Ovary (tissue), 10 donors: ENCODE data around the gene TLL2. TPM values are rescaled to one million over a fixed set of nuclear protein-coding genes. Genes with fewer than 3 reads are reported as not detected.

Source experiments
- DNase-seq, 5 donors: peaks; one replicate each; pipeline ENCODE4 v3.0.0-alpha.2; 2019 to 2020
- H3K27ac ChIP-seq, 2 donors: fragments of 200-600 bp; one replicate each; pipeline versions ENCODE4 v1.5.1 to v1.8.0; 2019 to 2022
- H3K27me3 ChIP-seq: fragments of 200-600 bp; one replicate; pipeline ENCODE4 v1.8.0; 2022
- H3K36me3 ChIP-seq: fragments of 200-600 bp; sonication (generic); one replicate; pipeline ENCODE4 v1.5.1; 2019
- H3K4me1 ChIP-seq: one replicate; pipeline ENCODE4 v1.8.1; 2013; ENCODE audit warnings: mild to moderate bottlenecking, moderate library complexity; ENCODE audit not compliant: insufficient read depth
- H3K4me3 ChIP-seq: fragments of 200-600 bp; sonication (generic); one replicate; pipeline ENCODE4 v1.5.1; 2017
- H3K9me3 ChIP-seq, 2 donors: fragments of 200-600 bp in 1 of 2; sonication (generic) in 1 of 2; one replicate each; pipeline versions ENCODE4 v1.5.1 to v1.8.1; 2013 to 2019; ENCODE audit warnings: mild to moderate bottlenecking in 1 of 2, moderate library complexity in 1 of 2
- CTCF ChIP-seq, 3 donors: fragments of 450-650 bp in 2 of 3; fragments of 200-600 bp in 1 of 3; IDR thresholded peaks; one replicate each; pipeline versions ENCODE4 v1.5.1 to v1.8.0; 2016 to 2022; ENCODE audit warnings: antibody characterized with exemption in 3 of 3, mild to moderate bottlenecking in 1 of 3
- EP300 ChIP-seq: sonication (generic); formaldehyde crosslinking; IDR thresholded peaks from one replicate; pipeline ENCODE4 v1.6.1; 2017; ENCODE audit warnings: antibody characterized with exemption
- POLR2A ChIP-seq: fragments of 450-650 bp; IDR thresholded peaks from one replicate; pipeline ENCODE4 v1.6.1; 2017; ENCODE audit warnings: antibody characterized with exemption, mild to moderate bottlenecking, moderate library complexity
- WGBS, 3 donors: extraction: QIAGEN DNeasy Blood & Tissue Kit in 1 of 3; methylation state at CpG; one replicate each; pipeline versions ENCODE4 v1.1.5 to v1.1.7; 2013 to 2017; 5-methylcytosine and 5-hydroxymethylcytosine counted together
- intact Hi-C, 4 donors: fragments of 100-400 bp; cut with DNase I; formaldehyde crosslinking; loops; one replicate each; pipeline versions ENCODE4 v1.11.0 to v1.15.1; 2022 to 2023
- long read RNA-seq, 3 donors: library from polyadenylated mRNA in 2 of 3; unstranded in 2 of 3; transcript quantifications; one replicate each; pipeline ENCODE4 v2.0.0 and lab custom pipeline, GENCODE V29; 2021 to 2026
- polyA plus RNA-seq, 2 donors: library from polyadenylated mRNA; stranded (reverse); fragments of 200-250 nt in 1 of 2; fragments of 350-450 nt in 1 of 2; fragmentation: Illumina TruSeq in 1 of 2; extraction: RNeasy Lipid Tissue Mini Kit (QIAGEN cat#74804) in 1 of 2; gene quantifications; one replicate each; pipeline ENCODE4 v1.2.3, GENCODE V29; 2013 to 2014
- total RNA-seq, 7 donors: library from RNA; depleted of rRNA in 2 of 7; stranded (reverse); fragments of >200 nt in 2 of 7; fragmentation: NEBNext Ultra II Directional in 3 of 7; extraction: Animal tissue kit (Norgen Biotek cat#: 25700) in 3 of 7; gene quantifications; one replicate each; pipeline versions ENCODE4 v1.1.0 to v1.2.4, GENCODE V29; 2016 to 2023
- donor health status: DM: no; HTN: no; CAD: no; lungs with moderate emphysema.
- donor health status: DM: no; HTN: no; CAD: no.
- donor health status: Bipolar disorder and iron deficiency.
- donor health status: DM: yes; HTN: yes; CAD: no.
- donor health status: DM: no; HTN: no; CAD: no.
- donor health status: DM: yes; HTN: yes; CAD: no.

Gene TLL2
- total RNA-seq, result under 1 TPM in 6 of 7 donors, not detected in 1; 0.07 to 0.46 (median 0.25) TPM
- under 1 TPM; 0.29 to 0.68 TPM for polyA plus RNA-seq
- long read RNA-seq, donor 1, partial matches to known transcripts, result 3 of 3 reads
- long read RNA-seq, donor 1, other reads (novel, unspliced or antisense), result 0 of 3 reads
- long read RNA-seq, donor 2, result 0 reads
- long read RNA-seq, donor 3, result 0 reads

- H3K27ac ChIP-seq, result no peak within 1 kb of the TSS
- intact Hi-C loops, result loop anchor here in 2 of 4 donors (5.0 kb wide), 2 partner anchors 117 to 122 kb away; no protein-coding TSS in a partner anchor
- no peak for TF ChIP-seq EP300
- TF ChIP-seq CTCF (IDR thresholded peaks at IDR 0.05), result peak; percentile 43 to 77 (median 50)
- no peak for TF ChIP-seq POLR2A
- H3K9me3 ChIP-seq, result no peaks in the 10 kb centered on the region
- H3K36me3 ChIP-seq, result no peaks in the 10 kb centered on the region
- no peaks in the 10 kb centered on the region for H3K27me3 ChIP-seq
- peak; percentile 65 to 87 (median 78) for DNase-seq
- WGBS, 3 donors, result 1% methylated on average over 43 to 68 of the region's 68 CpGs
- H3K4me3 ChIP-seq, result peak within 1 kb of the TSS; percentile 41
- H3K4me1 ChIP-seq, result peaks cover 10% of the 10 kb centered on the region
Measured at GRCh38 chr10:96513698-96514561, at the start of gene TLL2. Gene TLL2, minus strand, starts transcription at chr10:96513926. Its CDS starts 241 bp downstream, at chr10:96513685.

GRCh38 chr10:96560966-96561887 lies 47.5 kb upstream of the TLL2 start:
- intact Hi-C loops, result no loop called here
- Histone ChIP-seq H3K36me3 (no peaks in the 10 kb centered on the region), H3K4me1 (no peaks in the 10 kb centered on the region), H3K27ac (no peak overlapping the region), H3K9me3 (no peaks in the 10 kb centered on the region), H3K4me3 (no peak overlapping the region), H3K27me3 (no peaks in the 10 kb centered on the region)
- no peak for TF ChIP-seq EP300
- no peak for TF ChIP-seq CTCF (IDR thresholded peaks at IDR 0.05)
- TF ChIP-seq POLR2A, result no peak
- no peak for DNase-seq
- WGBS, 3 donors, result 94 to 96% (median 96%) methylated on average over 3 of the region's 3 CpGs

GRCh38 chr10:96560489-96560888 lies 46.8 kb upstream of the TLL2 start:
- no peaks in the 10 kb centered on the region for H3K27me3 ChIP-seq
- TF ChIP-seq CTCF (IDR thresholded peaks at IDR 0.05) (no peak), POLR2A (no peak), EP300 (no peak)
- H3K27ac ChIP-seq, result no peak overlapping the region
- DNase-seq, result no peak
- no peak overlapping the region for H3K4me3 ChIP-seq
- intact Hi-C loops, result no loop called here
- 92 to 95% (median 94%) methylated on average over 2 of the region's 2 CpGs for WGBS, 3 donors
- H3K36me3 ChIP-seq, result no peaks in the 10 kb centered on the region
- no peaks in the 10 kb centered on the region for H3K4me1 ChIP-seq
- no peaks in the 10 kb centered on the region for H3K9me3 ChIP-seq

- intact Hi-C loops, result no loop called here
- Histone ChIP-seq H3K27ac (no peak overlapping the region), H3K4me1 (no peaks in the 10 kb centered on the region), H3K9me3 (no peaks in the 10 kb centered on the region), H3K36me3 (no peaks in the 10 kb centered on the region), H3K27me3 (no peaks in the 10 kb centered on the region), H3K4me3 (no peak overlapping the region)
- TF ChIP-seq EP300 (no peak), POLR2A (no peak), CTCF (IDR thresholded peaks at IDR 0.05) (no peak)
- 63 to 73% (median 67%) methylated on average over 1 of the region's 1 CpG for WGBS, 3 donors
- DNase-seq, result no peak
Measured at GRCh38 chr10:96556003-96556402, 42.3 kb upstream of the TLL2 start.
